ENCODE measurements around the gene SUPT7L. TPM values are rescaled to one million over a fixed set of nuclear protein-coding genes. Genes with fewer than 3 reads are reported as not detected.

SUPT7L gene
- total RNA-seq, 1 donor from 2014 or later, result 21.3 TPM

- no peak for DNase-seq (ENCODE audit: low read depth)
- H3K4me3 ChIP-seq (ENCODE audit: low read depth, low read length), result no peak overlapping the region
- TF ChIP-seq CTCF (conservative IDR thresholded peaks at IDR 0.05; ENCODE audit: low read depth, low read length), result no peak
Measured at GRCh38 chr2:27606611-27607010, 56.8 kb downstream of the SUPT7L start.

Other genes with a start within 250 kb of the SUPT7L start
- 60.2 and 77.1 TPM in 2 replicates for gene NRBP1, start 235.0 kb downstream of the SUPT7L start, total RNA-seq
- 10.0 and 20.5 TPM in 2 replicates for gene KRTCAP3, start 221.2 kb downstream of the SUPT7L start, total RNA-seq
- 3.7 and 12.1 TPM in 2 replicates for gene IFT172, start 173.9 kb downstream of the SUPT7L start, total RNA-seq
- 7.3 and 26.6 TPM in 2 replicates for gene FNDC4, start 168.4 kb downstream of the SUPT7L start, total RNA-seq
- 0.58 TPM in 1 of 2 replicates, not detected in the other for gene GCKR, start 166.8 kb downstream of the SUPT7L start, total RNA-seq
- 26.3 and 27.4 TPM in 2 replicates for gene ZNF512, start 80.6 kb downstream of the SUPT7L start, total RNA-seq
- 0.12 and 2.5 TPM in 2 replicates for gene CCDC121, start 34.6 kb downstream of the SUPT7L start, total RNA-seq
- 45.3 and 67.6 TPM in 2 replicates for gene GPN1, start 34.6 kb downstream of the SUPT7L start, total RNA-seq
- 25.8 and 34.7 TPM in 2 replicates for gene SLC4A1AP, start 275 bp upstream of the SUPT7L start, total RNA-seq
- 222 and 290 TPM in 2 replicates for gene MRPL33, start 108.1 kb upstream of the SUPT7L start, total RNA-seq
- gene RBKS, start 226.8 kb upstream of the SUPT7L start, total RNA-seq, result 2.7 and 6.2 TPM in 2 replicates
- gene BABAM2, start 227.1 kb upstream of the SUPT7L start, total RNA-seq, result 23.6 and 24.6 TPM in 2 replicates

Data from epithelial cell of proximal tubule (primary cell).